HG02571 (cell line): ENCODE data around the gene SRRM2.

Experiments used
- ATAC-seq: cut with Tn5 transposase; IDR thresholded peaks from one replicate; pipeline ENCODE4 v1.9.1; 2021; ENCODE audit warnings: mild to moderate bottlenecking, moderate library complexity; ENCODE audit not compliant: unreplicated experiment

SRRM2 gene

DNA sequence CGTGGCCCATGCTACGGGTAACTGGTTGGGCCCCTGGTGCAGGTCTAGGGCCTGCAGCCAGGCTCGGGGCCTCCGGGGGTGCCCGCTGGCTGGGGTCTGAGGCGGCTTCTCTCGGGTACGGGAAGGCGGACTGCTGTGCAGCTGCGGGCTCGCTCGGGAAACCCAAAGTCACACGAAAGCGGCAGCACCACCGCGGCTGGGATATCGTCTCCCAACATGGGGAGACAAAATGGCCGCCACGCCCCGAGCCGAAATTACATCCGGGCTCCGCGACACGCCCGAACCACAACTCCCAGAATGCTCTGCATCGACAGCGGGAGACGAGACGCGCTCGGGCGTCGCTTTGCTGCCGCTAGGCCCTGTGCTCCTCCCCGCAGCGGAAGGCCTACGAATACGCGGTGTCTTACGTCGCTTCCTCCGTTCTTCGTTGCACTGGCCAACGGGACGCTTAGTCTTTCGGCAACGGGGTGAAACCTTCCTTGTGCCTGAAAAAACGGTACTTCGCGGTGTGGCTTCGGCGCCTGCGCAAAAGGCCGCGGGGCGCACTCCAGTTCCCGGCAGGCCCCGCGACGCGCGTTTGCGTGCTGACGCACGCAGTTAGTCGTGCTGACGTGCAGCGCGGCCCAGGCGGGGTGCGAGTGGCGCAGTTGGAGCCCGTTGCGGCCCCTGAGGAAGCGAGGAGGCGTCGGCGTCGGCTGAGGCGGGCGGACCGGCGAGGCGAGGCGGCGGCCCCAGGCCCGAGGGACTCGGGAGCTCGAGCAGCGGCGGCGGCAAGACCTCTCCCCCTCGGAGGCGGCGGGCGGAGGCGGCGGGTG, at the start of gene SRRM2:
TSS of gene SRRM2 (plus strand) at position 604 of the 815 bp plus-strand sequence. CDS start 3,727 bp downstream, outside the sequence.
- ATAC-seq, result peak; percentile 72

- ATAC-seq, result no peak
Measured at GRCh38 chr16:2702871-2703745, 49.3 kb upstream of the SRRM2 start.

DNA sequence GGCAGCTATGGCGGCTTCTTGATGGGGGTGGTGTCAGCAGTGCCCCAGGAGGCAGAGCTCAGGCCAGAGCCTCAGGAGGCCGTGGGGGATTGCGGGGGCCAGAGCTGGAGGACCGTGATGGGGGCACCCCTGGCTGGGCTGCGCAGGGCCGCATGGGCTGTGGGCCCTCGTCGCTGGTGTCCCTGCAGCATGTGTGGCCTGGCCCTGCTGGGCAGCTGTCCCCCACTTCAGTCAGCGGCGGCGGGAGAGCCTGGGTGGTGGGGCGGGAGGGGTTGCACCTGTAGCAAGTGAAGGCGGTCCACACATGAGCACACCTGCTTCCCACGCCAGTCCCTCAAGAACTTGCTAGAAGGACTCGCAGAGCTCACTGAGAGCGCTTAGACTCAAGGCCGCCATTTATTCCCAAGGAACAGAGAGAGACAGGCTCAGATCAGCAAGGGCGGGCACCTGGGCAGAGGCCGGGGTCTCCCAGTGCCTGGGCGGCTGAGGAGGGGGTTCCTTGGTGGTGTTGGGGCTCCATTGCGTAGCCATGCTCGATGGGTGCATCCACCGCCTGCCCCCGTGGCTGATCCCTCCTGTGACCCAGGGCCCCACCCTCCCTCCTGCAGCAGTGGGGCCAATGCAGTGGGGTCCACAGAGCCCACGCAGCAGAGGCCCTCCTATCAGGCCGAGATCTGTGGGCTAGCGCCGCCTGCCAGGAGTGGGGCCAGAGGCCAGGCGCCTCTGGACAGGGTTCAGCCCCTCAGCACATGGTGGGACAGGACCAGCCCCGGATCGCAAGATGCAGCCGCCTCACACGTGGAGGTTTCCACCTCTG, 48.1 kb upstream of the SRRM2 start:
- ATAC-seq, result no peak

DNA sequence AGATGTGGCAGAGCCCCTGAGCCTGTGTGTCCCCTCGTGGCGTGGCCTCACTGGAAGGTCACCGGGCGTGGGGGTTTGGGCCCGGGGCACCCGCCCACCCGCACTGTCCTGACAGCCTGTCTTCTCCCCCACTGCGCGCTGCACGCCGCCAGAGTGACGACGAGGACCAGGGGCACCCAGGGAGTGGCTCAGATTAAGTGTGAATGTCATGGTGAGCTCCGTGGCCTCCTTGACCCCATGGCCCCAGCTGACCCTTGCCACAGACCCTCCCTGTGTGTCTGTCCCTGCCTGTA, 47.5 kb upstream of the SRRM2 start:
- ATAC-seq, result no peak

DNA sequence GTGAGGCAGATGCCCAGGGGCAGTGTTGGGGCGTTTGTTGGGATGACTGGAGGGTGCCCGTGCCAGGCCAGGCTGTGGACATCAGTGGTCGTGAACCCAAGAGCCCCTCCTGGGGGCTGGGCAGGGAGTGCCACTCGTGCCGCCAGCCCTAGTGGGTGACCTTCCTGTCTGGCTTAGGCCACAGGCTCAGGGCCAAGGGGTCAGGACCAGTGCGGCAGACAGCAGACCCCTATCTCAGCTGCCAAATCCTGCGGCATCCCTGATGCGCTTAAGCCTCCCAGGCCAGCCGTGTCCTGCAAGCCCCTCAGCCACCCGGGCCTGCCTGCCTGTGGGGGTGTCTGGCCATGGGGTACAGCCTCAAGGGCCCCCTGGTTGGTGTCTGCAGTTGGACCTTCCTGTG, 47.1 kb upstream of the SRRM2 start:
- ATAC-seq, result no peak

DNA sequence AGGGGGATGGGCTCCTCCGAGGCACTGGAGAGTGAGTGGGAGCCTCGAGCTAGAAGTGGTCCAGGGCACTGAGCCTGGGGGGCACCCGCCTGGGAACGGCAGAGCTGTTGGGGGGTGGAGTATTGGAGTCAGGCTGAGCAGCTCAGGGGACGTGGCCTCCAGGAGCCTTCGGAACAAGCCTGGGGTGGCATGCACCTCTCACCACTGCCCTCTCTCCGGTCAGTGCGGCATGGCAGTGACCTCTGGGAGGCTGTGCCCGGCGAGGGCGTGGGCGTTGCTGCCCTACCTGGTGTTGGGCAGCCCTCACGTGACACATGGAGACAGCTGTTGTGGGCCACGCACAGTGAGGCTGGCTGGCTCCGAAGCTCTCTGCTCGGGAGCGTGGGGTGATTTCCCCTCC, 46.4 kb upstream of the SRRM2 start:
- no peak for ATAC-seq

DNA sequence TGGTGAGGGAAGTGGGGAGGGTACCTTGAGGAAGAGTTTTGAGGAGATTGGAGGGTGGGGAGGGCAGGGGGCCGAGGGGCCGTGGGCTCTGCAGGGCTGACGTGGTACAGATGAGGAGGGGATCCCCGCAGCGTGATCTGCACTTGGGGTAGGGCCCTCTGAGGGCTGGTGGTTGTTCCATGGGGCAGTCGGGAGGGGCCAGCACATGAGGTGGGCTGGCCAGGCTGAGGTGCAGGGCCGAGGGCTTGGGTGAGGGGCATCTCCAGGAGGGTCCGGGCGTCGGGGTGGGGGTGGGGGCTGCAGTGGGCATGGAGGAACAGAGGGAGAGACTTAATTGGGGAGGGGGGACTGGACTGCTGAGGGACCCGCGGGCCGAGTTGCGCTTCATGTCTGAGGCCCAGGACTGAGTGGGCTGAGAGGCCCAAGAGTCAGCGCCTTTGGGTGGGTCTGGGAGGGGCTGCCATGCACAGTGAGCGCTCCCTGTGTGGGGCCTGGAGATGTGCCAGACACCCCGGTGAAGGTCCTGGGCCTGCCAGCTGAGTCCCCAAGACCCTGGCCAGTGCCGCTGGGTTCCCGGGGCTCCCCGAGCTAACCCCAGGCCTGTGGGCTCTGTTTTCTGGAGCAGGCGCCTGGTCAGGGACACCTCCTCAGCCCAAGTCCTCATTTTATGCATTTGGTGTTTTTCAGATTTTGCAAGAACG, 45.7 kb upstream of the SRRM2 start:
- ATAC-seq, result no peak

- ATAC-seq, result no peak
Measured at GRCh38 chr16:2707368-2708289, 44.8 kb upstream of the SRRM2 start.

GRCh38 chr16:2708290-2708639, 44.2 kb upstream of the SRRM2 start:
- no peak for ATAC-seq

GRCh38 chr16:2708955-2709587, 43.4 kb upstream of the SRRM2 start:
- no peak for ATAC-seq

DNA sequence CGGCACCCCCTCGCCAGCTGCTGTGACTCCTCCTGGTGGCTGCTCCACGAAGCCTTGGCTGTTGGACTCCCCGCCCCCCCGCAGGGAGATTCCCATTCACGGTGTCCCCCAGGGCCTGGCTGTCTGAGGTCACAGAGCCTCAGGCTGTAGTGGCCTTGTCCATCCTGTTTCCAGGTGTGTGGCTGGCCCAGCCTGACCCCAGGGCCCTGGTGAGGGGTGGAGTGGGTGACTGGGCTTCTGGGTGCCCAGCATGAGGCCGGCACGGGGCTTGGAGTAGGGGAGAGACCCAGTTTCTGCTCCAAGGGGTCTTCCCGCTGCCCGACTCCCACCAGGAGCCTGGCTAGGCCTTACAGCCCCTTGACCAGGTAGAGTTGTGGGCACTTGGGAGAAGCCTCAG, 42.9 kb upstream of the SRRM2 start:
- no peak for ATAC-seq

DNA sequence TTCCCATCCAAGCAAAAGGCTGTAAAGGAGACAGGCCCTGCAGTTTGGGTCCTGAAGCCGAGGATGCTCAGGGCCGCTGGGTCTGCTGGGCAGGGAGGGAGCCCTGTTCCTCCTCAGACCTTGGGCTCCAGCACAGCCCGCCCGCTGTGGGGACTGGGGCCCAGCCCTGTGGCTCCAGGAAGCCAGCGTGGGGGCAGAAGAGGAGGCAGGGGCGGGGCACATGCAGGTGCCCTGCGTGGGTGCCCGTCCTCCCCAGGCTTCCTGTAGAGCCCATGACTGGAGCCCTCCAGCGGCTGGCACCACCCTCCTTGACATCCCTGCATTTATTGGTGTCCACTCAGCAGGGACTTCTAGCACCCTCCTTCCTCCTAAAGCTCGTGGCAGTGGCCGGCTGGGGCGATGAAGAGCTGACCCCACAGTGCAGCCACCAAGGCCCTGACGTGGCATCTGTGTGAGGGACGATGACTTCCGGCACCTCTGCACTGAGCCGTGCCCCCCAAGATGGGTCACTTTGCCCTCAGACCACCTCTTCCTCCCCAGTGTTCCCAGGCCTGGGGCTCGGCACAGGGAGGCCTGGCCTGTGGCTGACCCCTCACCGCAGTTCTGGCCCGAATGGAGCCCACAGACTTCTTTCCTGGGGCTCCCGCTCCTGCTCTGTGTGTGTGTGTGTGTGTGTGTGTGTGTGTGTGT, 42.3 kb upstream of the SRRM2 start:
- ATAC-seq, result no peak

DNA sequence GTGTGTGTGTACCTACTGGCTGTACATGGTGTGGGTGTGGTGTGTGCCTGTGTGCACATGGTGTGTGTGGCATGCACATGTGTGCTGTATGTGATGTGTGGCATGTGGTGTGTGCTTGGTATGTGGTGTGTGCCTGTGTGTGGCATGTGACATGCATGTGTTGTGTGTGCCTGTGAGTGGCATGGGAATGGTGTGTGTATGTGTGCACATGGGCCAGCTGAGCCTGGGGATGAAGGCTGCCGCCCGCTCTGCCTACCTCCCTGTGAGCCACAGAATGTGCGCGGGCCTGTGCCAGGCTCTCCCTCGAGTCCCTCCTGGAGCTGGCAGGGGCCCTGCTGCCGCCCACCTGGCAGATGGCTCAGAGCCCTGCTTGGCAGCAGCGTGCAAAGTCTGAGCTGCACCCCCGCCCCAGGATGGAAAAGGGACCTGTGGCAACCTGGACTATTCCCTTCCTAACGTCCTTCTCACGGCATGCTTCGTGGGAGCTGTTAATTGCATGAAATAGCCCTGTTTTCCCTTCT, 41.7 kb upstream of the SRRM2 start:
- ATAC-seq, result no peak

GRCh38 chr16:2711370-2712062, 40.9 kb upstream of the SRRM2 start:
- ATAC-seq, result no peak

GRCh38 chr16:2712063-2712441, 40.4 kb upstream of the SRRM2 start:
- ATAC-seq, result no peak

DNA sequence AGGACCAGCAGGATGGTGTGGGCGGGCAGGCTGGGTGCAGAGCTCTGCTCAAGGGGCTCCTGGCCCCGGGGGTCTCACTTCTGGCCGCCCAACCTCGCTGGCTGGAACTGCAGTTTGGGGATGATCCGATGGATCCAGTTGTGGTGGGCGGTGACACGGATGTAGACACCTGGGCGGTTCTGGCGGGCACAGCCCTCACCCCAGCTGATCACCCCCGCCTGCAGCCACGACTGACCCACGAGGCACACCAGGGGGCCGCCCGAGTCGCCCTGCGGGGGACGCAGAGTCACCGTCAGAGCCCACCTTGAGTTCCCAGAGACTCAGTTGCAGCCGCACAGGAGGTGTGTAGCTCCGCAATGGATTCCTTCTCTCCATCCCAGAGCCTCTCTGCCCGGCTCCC, 39.9 kb upstream of the SRRM2 start:
- ATAC-seq, result no peak

DNA sequence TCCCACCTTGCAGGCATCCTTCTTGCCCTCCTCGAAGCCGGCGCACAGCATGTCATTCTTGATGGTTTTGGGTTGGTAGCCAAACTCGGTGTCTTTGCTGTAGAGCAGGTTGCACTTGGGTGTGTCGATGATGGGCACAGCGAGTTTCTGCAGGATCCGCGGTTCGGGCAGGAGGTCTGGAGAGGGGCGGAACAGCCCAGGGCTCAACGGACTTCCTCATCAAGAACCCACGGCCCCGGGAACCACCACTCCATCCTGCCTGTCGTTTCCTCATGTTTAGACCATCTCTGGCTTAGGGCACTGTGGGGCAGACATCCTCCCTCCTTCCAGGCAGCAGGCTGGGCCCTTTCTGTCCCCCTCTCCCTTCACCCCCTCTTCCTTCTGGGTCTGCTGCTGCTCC, 38.9 kb upstream of the SRRM2 start:
- no peak for ATAC-seq
